ENCODE results near the gene VPS13C.

The VPS13C gene

DNA sequence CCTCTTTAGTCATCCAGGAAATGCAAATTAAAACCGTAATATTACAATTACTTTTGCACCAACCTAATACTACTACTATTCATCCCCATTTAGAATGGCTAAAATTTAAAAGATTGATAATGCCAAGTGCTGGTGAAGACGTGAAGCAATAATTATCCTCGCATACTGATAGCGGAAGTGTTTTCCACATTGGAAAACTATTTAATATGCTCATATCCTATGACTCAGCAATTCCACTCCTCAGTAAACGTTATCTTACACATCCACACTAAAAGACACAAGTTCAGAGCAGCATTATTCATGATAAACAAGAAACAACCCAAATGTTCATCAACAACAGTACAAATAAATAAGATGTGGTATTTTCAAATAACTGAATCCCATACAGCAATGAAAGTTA is 70.6 kb downstream of the VPS13C start:
- CTCF ChIA-PET, result no interaction called here
- TF ChIP-seq LEF1 (IDR thresholded peaks at IDR 0.05; ENCODE audit: borderline replicate concordance), result no peak
- TF ChIP-seq CTBP1 (IDR thresholded peaks at IDR 0.05; ENCODE audit: borderline replicate concordance), result no peak
- TF ChIP-seq FOXA1 (IDR thresholded peaks at IDR 0.05), result no peak
- no peak for TF ChIP-seq ARNT (IDR thresholded peaks at IDR 0.05)
- TF ChIP-seq SP1 (IDR thresholded peaks at IDR 0.05), result no peak
- TF ChIP-seq SUZ12 (IDR thresholded peaks at IDR 0.05), result no peak
- no peak for TF ChIP-seq ELF4 (IDR thresholded peaks at IDR 0.05)
- TF ChIP-seq, protein P1, sequence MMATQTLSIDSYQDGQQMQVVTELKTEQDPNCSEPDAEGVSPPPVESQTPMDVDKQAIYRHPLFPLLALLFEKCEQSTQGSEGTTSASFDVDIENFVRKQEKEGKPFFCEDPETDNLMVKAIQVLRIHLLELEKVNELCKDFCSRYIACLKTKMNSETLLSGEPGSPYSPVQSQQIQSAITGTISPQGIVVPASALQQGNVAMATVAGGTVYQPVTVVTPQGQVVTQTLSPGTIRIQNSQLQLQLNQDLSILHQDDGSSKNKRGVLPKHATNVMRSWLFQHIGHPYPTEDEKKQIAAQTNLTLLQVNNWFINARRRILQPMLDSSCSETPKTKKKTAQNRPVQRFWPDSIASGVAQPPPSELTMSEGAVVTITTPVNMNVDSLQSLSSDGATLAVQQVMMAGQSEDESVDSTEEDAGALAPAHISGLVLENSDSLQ (IDR thresholded peaks at IDR 0.05), result no peak
- TF ChIP-seq TARDBP (IDR thresholded peaks at IDR 0.05), result no peak
- no peak for TF ChIP-seq NFRKB (IDR thresholded peaks at IDR 0.05)
- no peak for TF ChIP-seq ZNF384 (IDR thresholded peaks at IDR 0.05)
- no peak for DNase-seq (ENCODE audit: extremely low spot score)
- POLR2A ChIA-PET, result no interaction called here

DNA sequence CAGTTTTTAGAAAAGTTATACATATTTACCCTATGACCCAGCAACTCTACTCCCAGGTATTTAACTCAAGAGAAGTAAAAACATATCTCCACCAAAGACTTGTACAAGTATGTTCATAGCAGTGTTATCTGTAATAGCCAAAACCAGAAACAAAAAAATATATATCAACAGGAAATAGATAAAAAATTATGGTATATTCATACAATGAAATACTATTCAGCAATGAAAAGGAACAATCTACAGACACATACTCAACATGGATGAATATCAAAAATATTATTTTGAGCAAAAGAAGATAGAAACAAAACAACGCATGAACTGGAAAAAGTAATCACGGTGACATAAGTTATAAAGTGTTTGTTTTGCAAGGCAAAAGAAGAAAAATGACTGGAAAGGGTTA is 72.4 kb downstream of the VPS13C start:
- CTCF ChIA-PET, result no interaction called here
- DNase-seq (ENCODE audit: extremely low spot score), result no peak
- POLR2A ChIA-PET, result no interaction called here
- TF ChIP-seq CTBP1 (IDR thresholded peaks at IDR 0.05; ENCODE audit: borderline replicate concordance) (no peak), ELF4 (IDR thresholded peaks at IDR 0.05) (no peak), TARDBP (IDR thresholded peaks at IDR 0.05) (no peak), ARNT (IDR thresholded peaks at IDR 0.05) (no peak), SP1 (IDR thresholded peaks at IDR 0.05) (no peak), BHLHE40 (IDR thresholded peaks at IDR 0.05; ENCODE audit: borderline replicate concordance) (no peak), NFRKB (IDR thresholded peaks at IDR 0.05) (no peak), SUZ12 (IDR thresholded peaks at IDR 0.05) (no peak), HDGF (IDR thresholded peaks at IDR 0.05; ENCODE audit: borderline replicate concordance) (no peak), FOXM1 (IDR thresholded peaks at IDR 0.05; ENCODE audit: borderline replicate concordance) (no peak)
- TF ChIP-seq, protein P1 (IDR thresholded peaks at IDR 0.05), result no peak

DNA sequence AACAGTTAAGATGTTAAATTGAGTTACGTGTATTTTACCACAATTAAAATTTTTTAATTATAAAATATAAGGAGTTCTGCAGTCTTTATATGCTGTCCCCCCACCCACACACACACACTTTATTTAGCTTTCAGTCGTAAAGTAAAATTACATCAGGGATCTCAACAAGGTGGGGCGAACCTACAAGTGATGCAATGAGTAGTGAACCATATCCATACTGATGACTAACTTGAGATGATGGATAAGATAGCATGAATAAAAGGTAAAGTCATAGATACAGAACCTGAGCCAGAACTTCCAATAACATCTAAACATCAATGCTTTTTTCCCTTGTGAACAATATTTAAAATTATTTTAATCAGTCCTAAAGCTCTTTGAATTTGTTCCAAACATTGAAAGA is 77.2 kb downstream of the VPS13C start:
- no peak for DNase-seq (ENCODE audit: extremely low spot score)
- ChIA-PET POLR2A (no interaction called here), CTCF (no interaction called here)
- TF ChIP-seq, protein P1 (IDR thresholded peaks at IDR 0.05), result no peak
- no peak for TF ChIP-seq ELF4 (IDR thresholded peaks at IDR 0.05)
- no peak for TF ChIP-seq LEF1 (IDR thresholded peaks at IDR 0.05; ENCODE audit: borderline replicate concordance)
- no peak for TF ChIP-seq FOXM1 (IDR thresholded peaks at IDR 0.05; ENCODE audit: borderline replicate concordance)
- no peak for TF ChIP-seq CTBP1 (IDR thresholded peaks at IDR 0.05; ENCODE audit: borderline replicate concordance)
- no peak for TF ChIP-seq FOXA1 (IDR thresholded peaks at IDR 0.05)
- no peak for TF ChIP-seq TARDBP (IDR thresholded peaks at IDR 0.05)
- TF ChIP-seq SUZ12 (IDR thresholded peaks at IDR 0.05), result no peak
- no peak for TF ChIP-seq HDGF (IDR thresholded peaks at IDR 0.05; ENCODE audit: borderline replicate concordance)
- no peak for TF ChIP-seq FOXK2 (IDR thresholded peaks at IDR 0.05)
- TF ChIP-seq NFRKB (IDR thresholded peaks at IDR 0.05), result no peak
- no peak for TF ChIP-seq L3MBTL2 (conservative IDR thresholded peaks at IDR 0.05)
- TF ChIP-seq BHLHE40 (IDR thresholded peaks at IDR 0.05; ENCODE audit: borderline replicate concordance), result no peak
- no peak for TF ChIP-seq ARNT (IDR thresholded peaks at IDR 0.05)
- no peak for TF ChIP-seq ZNF384 (IDR thresholded peaks at IDR 0.05)
- no peak for TF ChIP-seq SP1 (IDR thresholded peaks at IDR 0.05)

DNA sequence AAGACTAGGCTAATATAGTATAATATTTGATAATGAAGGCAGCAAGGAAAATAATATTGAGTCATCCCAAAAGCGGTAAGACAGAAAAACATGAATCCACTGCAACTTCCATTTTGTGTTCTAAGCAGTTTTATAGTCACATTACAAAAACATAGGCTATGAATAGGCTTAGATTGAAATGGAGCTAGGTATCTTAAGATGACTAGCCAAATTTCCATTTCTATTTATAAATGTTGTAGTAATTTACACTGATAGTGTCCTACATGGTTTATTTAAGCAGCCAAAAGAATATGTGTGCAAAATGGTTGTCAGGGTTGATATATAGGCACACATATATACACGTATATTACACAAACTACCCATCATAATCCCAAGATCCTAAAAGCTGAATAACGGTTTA is 82.0 kb downstream of the VPS13C start:
- ChIA-PET POLR2A (no interaction called here), CTCF (no interaction called here)
- DNase-seq (ENCODE audit: extremely low spot score), result no peak
- TF ChIP-seq NFRKB (IDR thresholded peaks at IDR 0.05), result no peak
- no peak for TF ChIP-seq ARNT (IDR thresholded peaks at IDR 0.05)
- TF ChIP-seq LEF1 (IDR thresholded peaks at IDR 0.05; ENCODE audit: borderline replicate concordance), result no peak
- TF ChIP-seq ELF4 (IDR thresholded peaks at IDR 0.05), result no peak
- no peak for TF ChIP-seq HDGF (IDR thresholded peaks at IDR 0.05; ENCODE audit: borderline replicate concordance)
- TF ChIP-seq FOXM1 (IDR thresholded peaks at IDR 0.05; ENCODE audit: borderline replicate concordance), result no peak
- no peak for TF ChIP-seq CTBP1 (IDR thresholded peaks at IDR 0.05; ENCODE audit: borderline replicate concordance)
- no peak for TF ChIP-seq FOXK2 (IDR thresholded peaks at IDR 0.05)
- no peak for TF ChIP-seq TARDBP (IDR thresholded peaks at IDR 0.05)
- no peak for TF ChIP-seq BHLHE40 (IDR thresholded peaks at IDR 0.05; ENCODE audit: borderline replicate concordance)
- TF ChIP-seq SP1 (IDR thresholded peaks at IDR 0.05), result no peak

DNA sequence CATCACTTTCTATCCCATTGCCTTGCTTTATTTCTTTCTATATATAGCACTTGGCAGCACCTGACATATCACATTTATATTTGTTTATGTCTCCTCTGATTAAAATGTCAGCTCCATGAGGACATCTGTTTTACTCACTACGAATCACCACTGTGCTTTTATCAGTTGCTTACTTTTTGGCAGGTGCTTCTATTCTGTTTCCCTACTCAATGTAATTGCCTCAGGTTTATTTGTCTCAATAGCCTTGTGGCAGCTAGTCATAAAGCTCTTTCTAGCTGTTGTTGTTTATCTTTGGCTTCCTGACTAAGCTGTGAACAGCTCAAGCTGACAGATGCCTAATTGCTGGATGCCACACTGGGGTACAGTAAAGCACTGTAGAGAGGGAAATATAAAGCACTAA is 85.5 kb downstream of the VPS13C start:
- CTCF ChIA-PET, result no interaction called here
- POLR2A ChIA-PET, result no interaction called here
- DNase-seq (ENCODE audit: extremely low spot score), result no peak
- TF ChIP-seq ARNT (IDR thresholded peaks at IDR 0.05), result no peak
- no peak for TF ChIP-seq L3MBTL2 (conservative IDR thresholded peaks at IDR 0.05)
- TF ChIP-seq FOXK2 (IDR thresholded peaks at IDR 0.05), result no peak
- no peak for TF ChIP-seq FOXA1 (IDR thresholded peaks at IDR 0.05)
- TF ChIP-seq, protein P1 (IDR thresholded peaks at IDR 0.05), result no peak
- no peak for TF ChIP-seq BHLHE40 (IDR thresholded peaks at IDR 0.05; ENCODE audit: borderline replicate concordance)
- TF ChIP-seq TARDBP (IDR thresholded peaks at IDR 0.05), result no peak

DNA sequence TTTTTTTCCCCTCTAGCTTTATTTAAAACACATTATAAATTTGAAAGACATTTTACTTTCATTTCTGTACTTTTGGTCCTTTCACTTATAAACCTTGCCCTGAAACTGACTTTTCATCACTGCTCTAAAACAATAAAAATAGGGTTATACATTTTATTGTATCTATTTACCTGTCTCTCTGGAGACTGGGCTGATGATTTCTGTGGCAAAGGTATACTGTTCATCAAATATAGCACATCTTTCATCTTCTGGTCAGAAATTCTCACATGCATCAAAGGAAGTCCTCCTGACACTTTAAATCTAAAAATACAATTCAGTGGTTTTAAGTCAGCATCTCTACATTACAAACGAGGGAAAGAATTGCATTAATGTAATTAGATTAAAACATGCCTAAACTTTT is 86.1 kb downstream of the VPS13C start:
- CTCF ChIA-PET, result no interaction called here
- DNase-seq (ENCODE audit: extremely low spot score), result no peak
- TF ChIP-seq SP1 (IDR thresholded peaks at IDR 0.05) (no peak), L3MBTL2 (conservative IDR thresholded peaks at IDR 0.05) (no peak), BHLHE40 (IDR thresholded peaks at IDR 0.05; ENCODE audit: borderline replicate concordance) (no peak), NFRKB (IDR thresholded peaks at IDR 0.05) (no peak), ZNF384 (IDR thresholded peaks at IDR 0.05) (no peak), SUZ12 (IDR thresholded peaks at IDR 0.05) (no peak), HDGF (IDR thresholded peaks at IDR 0.05; ENCODE audit: borderline replicate concordance) (no peak), CTBP1 (IDR thresholded peaks at IDR 0.05; ENCODE audit: borderline replicate concordance) (no peak), FOXA1 (IDR thresholded peaks at IDR 0.05) (no peak), FOXM1 (IDR thresholded peaks at IDR 0.05; ENCODE audit: borderline replicate concordance) (no peak), ARNT (IDR thresholded peaks at IDR 0.05) (no peak), LEF1 (IDR thresholded peaks at IDR 0.05; ENCODE audit: borderline replicate concordance) (no peak), FOXK2 (IDR thresholded peaks at IDR 0.05) (no peak)
- TF ChIP-seq, protein P1 (IDR thresholded peaks at IDR 0.05), result no peak
- POLR2A ChIA-PET, result no interaction called here
